Endothelial cell of umbilical vein (primary cell): ENCODE measurements around the gene GAS1. TPM values are rescaled to one million over a fixed set of nuclear protein-coding genes. Genes with fewer than 3 reads are reported as not detected.

Experiments used
- BruUV-seq: library from RNA; stranded (reverse); fragments of 400-500 nt; replicated peaks from 2 replicates; lab custom pipeline; 2021; lab: Mats Ljungman, UMichigan
- CTCF ChIA-PET: fragments of 300-600, 350-600 bp; sonication (Branson Sonifier 250); formaldehyde crosslinking; loops from one replicate; lab custom pipeline; 2021; ENCODE audit warnings: antibody characterized with exemption, inconsistent platforms; lab: Charles Lee
- POLR2A ChIA-PET: fragments of 300-600, 350-600 bp; sonication (Branson Sonifier 250); formaldehyde crosslinking; loops from one replicate; lab custom pipeline; 2021; ENCODE audit warnings: antibody characterized with exemption, inconsistent platforms; lab: Charles Lee
- DNase-seq: peaks from one replicate; pipeline ENCODE4 v3.0.0-alpha.2; 2011; ENCODE audit warnings: low read depth, low spot score
- FAIRE-seq: peaks from 2 replicates; lab custom pipeline; 2011; peaks lifted over from hg19 to GRCh38; lab: Jason Lieb, UNC
- H2AFZ ChIP-seq: 2 replicates; pipeline ENCODE4 v1.6.0; 2012; ENCODE audit warnings: low read depth, low read length, control low read depth, inconsistent platforms
- H3K27ac ChIP-seq: 2 replicates; pipeline ENCODE4 v1.5.1; 2011; ENCODE audit warnings: low read depth, mild to moderate bottlenecking, control low read depth, low read length, moderate library complexity; ENCODE audit not compliant: insufficient read depth
- H3K27me3 ChIP-seq, 2 experiments: 2 replicates each; pipeline versions ENCODE4 v1.6.0 to v1.6.1; 2011; ENCODE audit warnings: low read length in 2 of 2, mixed read lengths in 1 of 2; ENCODE audit not compliant: control insufficient read depth in 2 of 2, insufficient read depth in 2 of 2
- H3K36me3 ChIP-seq, 2 experiments: 2 replicates in 1 of 2; 3 replicates in 1 of 2; pipeline ENCODE4 v1.5.1; 2011; ENCODE audit warnings: low read length in 2 of 2, mild to moderate bottlenecking in 1 of 2, moderate library complexity in 1 of 2; ENCODE audit not compliant: control insufficient read depth in 2 of 2, insufficient read depth in 2 of 2; ENCODE audit errors: extremely low read depth in 1 of 2
- H3K4me1 ChIP-seq: 3 replicates; pipeline ENCODE4 v1.5.1; 2011; ENCODE audit warnings: mild to moderate bottlenecking, low read length; ENCODE audit not compliant: control insufficient read depth, insufficient read depth; ENCODE audit errors: extremely low read depth
- H3K4me2 ChIP-seq: 2 replicates; pipeline ENCODE4 v1.6.1; 2011; ENCODE audit warnings: low read length, control low read depth, mixed read lengths; ENCODE audit not compliant: insufficient read depth
- H3K4me3 ChIP-seq, 3 experiments: fragments of 200-600 bp in 1 of 3; sonication (generic), shearing (Covaris generic) in 1 of 3; replicated peaks in 1 of 3; 2 replicates each; pipeline ENCODE4 v1.5.1; 2011 to 2016; ENCODE audit warnings: control low read depth in 3 of 3, low read length in 3 of 3, mild to moderate bottlenecking in 2 of 3, inconsistent platforms in 1 of 3, low read depth in 1 of 3, moderate library complexity in 1 of 3; ENCODE audit not compliant: insufficient read depth in 1 of 3
- H3K79me2 ChIP-seq: 2 replicates; pipeline ENCODE4 v1.6.0; 2012; ENCODE audit warnings: low read length, inconsistent platforms; ENCODE audit not compliant: control insufficient read depth, insufficient read depth
- H3K9ac ChIP-seq: replicated peaks from 2 replicates; pipeline ENCODE3; 2011; ENCODE audit warnings: low read length, control low read depth; ENCODE audit not compliant: insufficient read depth; ENCODE audit errors: extremely low read depth
- H3K9me1 ChIP-seq: replicated peaks from 3 replicates; pipeline ENCODE4 v1.6.0; 2011; ENCODE audit warnings: mild to moderate bottlenecking, low read length; ENCODE audit not compliant: control insufficient read depth, insufficient read depth; ENCODE audit errors: extremely low read depth
- H3K9me3 ChIP-seq: replicated peaks from 2 replicates; pipeline ENCODE4 v1.5.1; 2012; ENCODE audit warnings: low read length, inconsistent platforms; ENCODE audit not compliant: control insufficient read depth, insufficient read depth
- H4K20me1 ChIP-seq: replicated peaks from 2 replicates; pipeline ENCODE3; 2011; ENCODE audit warnings: mild to moderate bottlenecking, low read length; ENCODE audit not compliant: control insufficient read depth, insufficient read depth; ENCODE audit errors: extremely low read depth
- EZH2 ChIP-seq: IDR thresholded peaks from 2 replicates; pipeline ENCODE4 v1.6.1; 2012; ENCODE audit warnings: borderline replicate concordance, low read depth, mild to moderate bottlenecking, moderate library complexity, low read length, inconsistent platforms; ENCODE audit not compliant: severe bottlenecking
- FOS ChIP-seq: IDR thresholded peaks from 2 replicates; pipeline ENCODE4 v1.6.1; 2011; ENCODE audit warnings: mild to moderate bottlenecking, low read length, moderate library complexity, borderline replicate concordance; ENCODE audit not compliant: insufficient read depth
- GATA2 ChIP-seq: IDR thresholded peaks from 2 replicates; pipeline ENCODE4 v1.7.0; 2011; ENCODE audit warnings: low read depth, mild to moderate bottlenecking, moderate library complexity, mixed read lengths, low read length; ENCODE audit not compliant: insufficient read length, insufficient read depth
- JUN ChIP-seq: IDR thresholded peaks from 2 replicates; pipeline ENCODE4 v1.6.1; 2011; ENCODE audit warnings: borderline replicate concordance, low read depth; ENCODE audit not compliant: insufficient read length, insufficient read depth
- MAX ChIP-seq: IDR thresholded peaks from 2 replicates; pipeline ENCODE4 v1.6.1; 2011; ENCODE audit not compliant: insufficient read depth, insufficient read length
- MYC ChIP-seq: IDR thresholded peaks from one replicate; pipeline ENCODE4 v1.6.1; 2011; ENCODE audit warnings: mild to moderate bottlenecking, low read depth, low read length
- POLR2A ChIP-seq: IDR thresholded peaks from 2 replicates; pipeline ENCODE4 v1.6.1; 2012; ENCODE audit warnings: low read depth, mild to moderate bottlenecking, control low read depth, low read length
- POLR2AphosphoS5 ChIP-seq: IDR thresholded peaks from 2 replicates; pipeline ENCODE4 v1.6.1; 2012; ENCODE audit warnings: low read depth, mild to moderate bottlenecking, control low read depth, low read length, moderate library complexity; ENCODE audit not compliant: insufficient read depth
- dilution Hi-C: fragments of 300-500 bp; cut with MboI; formaldehyde crosslinking; loops from one replicate; pipeline ENCODE4 v1.15.0; 2019; ENCODE audit warnings: low sequenced_read_pairs; ENCODE audit not compliant: extremely low pct_ligation_motif_present
- intact Hi-C: fragments of 100-400 bp; cut with micrococcal nuclease; formaldehyde crosslinking; loops from one replicate; pipeline ENCODE4 v1.10.0; 2022
- polyA plus RNA-seq, 4 experiments: library from polyadenylated mRNA; depleted of rRNA in 3 of 4; stranded (reverse) in 3 of 4; unstranded in 1 of 4; fragments of >200 nt; gene quantifications; 2 replicates each; pipeline versions ENCODE4 v1.2.1 to v1.2.3, GENCODE V29; 2011 to 2012; ENCODE audit warnings: missing spikeins in 1 of 4
- total RNA-seq: library from RNA; stranded (reverse); gene quantifications from 2 replicates; pipeline ENCODE4 v1.2.3, GENCODE V29; 2021
- TF ChIP-seq, protein P1 (sequence below), 2 donors: IDR thresholded peaks; 1 replicate in 1 of 2; 2 replicates in 1 of 2; pipeline ENCODE4 v1.5.1; 2011; ENCODE audit warnings: low read length in 2 of 2, mild to moderate bottlenecking in 2 of 2, moderate library complexity in 2 of 2, control low read depth in 1 of 2, inconsistent platforms in 1 of 2, low read depth in 1 of 2; ENCODE audit not compliant: insufficient read depth in 1 of 2; ENCODE audit errors: extremely low read depth in 1 of 2

Gene GAS1
- total and polyA plus RNA-seq, 2 donors (not counting 3 experiments of a cell fraction or from before 2014, with no cell fraction given): 0.06 to 0.15 TPM

- ChIA-PET POLR2A (no interaction called here), CTCF (no interaction called here)
- no peak overlapping the region for H3K27ac ChIP-seq
- intact Hi-C loops (no loop called here), dilution Hi-C loops (no loop called here)
- no TSS peak for BruUV-seq
- no peak overlapping the region for H3K4me2 ChIP-seq
- no peak for FAIRE-seq
- no peaks in the 10 kb centered on the region for H4K20me1 ChIP-seq
- no peaks in the 10 kb centered on the region for H3K79me2 ChIP-seq
- TF ChIP-seq POLR2AphosphoS5 (no peak), MYC (no peak), MAX (no peak), GATA2 (no peak), EZH2 (no peak), POLR2A (no peak), FOS (no peak), JUN (no peak)
- TF ChIP-seq, protein P1, sequence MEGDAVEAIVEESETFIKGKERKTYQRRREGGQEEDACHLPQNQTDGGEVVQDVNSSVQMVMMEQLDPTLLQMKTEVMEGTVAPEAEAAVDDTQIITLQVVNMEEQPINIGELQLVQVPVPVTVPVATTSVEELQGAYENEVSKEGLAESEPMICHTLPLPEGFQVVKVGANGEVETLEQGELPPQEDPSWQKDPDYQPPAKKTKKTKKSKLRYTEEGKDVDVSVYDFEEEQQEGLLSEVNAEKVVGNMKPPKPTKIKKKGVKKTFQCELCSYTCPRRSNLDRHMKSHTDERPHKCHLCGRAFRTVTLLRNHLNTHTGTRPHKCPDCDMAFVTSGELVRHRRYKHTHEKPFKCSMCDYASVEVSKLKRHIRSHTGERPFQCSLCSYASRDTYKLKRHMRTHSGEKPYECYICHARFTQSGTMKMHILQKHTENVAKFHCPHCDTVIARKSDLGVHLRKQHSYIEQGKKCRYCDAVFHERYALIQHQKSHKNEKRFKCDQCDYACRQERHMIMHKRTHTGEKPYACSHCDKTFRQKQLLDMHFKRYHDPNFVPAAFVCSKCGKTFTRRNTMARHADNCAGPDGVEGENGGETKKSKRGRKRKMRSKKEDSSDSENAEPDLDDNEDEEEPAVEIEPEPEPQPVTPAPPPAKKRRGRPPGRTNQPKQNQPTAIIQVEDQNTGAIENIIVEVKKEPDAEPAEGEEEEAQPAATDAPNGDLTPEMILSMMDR (IDR thresholded peaks at IDR 0.05; ENCODE audit: extremely low read depth in 1 of 2, insufficient read depth in 1 of 2, low read depth in 1 of 2, low read length in 2 of 2): no peak
- H3K4me1 ChIP-seq: no peaks in the 10 kb centered on the region
- H3K9me3 ChIP-seq: no peaks in the 10 kb centered on the region
- H3K9ac ChIP-seq: no peak overlapping the region
- DNase-seq: no peak
- H2AFZ ChIP-seq: no peak overlapping the region
- no peak overlapping the region for H3K4me3 ChIP-seq
- H3K9me1 ChIP-seq: no peaks in the 10 kb centered on the region
- H3K36me3 ChIP-seq: no peaks in the 10 kb centered on the region
- H3K27me3 ChIP-seq: no peaks in the 10 kb centered on the region
Measured at GRCh38 chr9:86983620-86984259, 36.4 kb upstream of the GAS1 start.
